GM19328 (cell line): Measurements from ENCODE around the gene KCNN3.
A peak's percentile ranks its signal among the peaks of the same experiment; 100 is the strongest.

Experiments used
- ATAC-seq: cut with Tn5 transposase; IDR thresholded peaks from one replicate; pipeline ENCODE4 v1.9.1; 2021; ENCODE audit warnings: mild to moderate bottlenecking, moderate library complexity; ENCODE audit not compliant: unreplicated experiment

KCNN3 gene

DNA sequence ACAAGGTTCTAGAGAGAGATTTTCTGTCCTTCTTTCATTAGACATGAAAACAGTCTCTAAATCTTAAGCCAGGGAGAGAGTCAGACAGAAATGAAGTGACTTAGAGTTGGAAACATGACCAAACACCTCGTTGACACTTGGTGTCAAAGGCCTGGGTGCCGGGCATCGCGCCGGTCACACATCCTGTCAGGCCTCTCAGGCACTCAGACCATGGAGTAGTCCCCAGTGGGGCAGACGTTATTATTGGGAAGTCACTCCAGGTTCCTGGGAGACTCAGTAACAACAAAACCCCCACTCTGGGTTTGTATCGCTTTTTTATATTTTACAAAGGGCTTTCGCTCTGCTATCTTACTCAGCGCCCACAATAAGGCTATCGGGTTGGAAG lies 25.8 kb downstream of the KCNN3 start:
- no peak for ATAC-seq

DNA sequence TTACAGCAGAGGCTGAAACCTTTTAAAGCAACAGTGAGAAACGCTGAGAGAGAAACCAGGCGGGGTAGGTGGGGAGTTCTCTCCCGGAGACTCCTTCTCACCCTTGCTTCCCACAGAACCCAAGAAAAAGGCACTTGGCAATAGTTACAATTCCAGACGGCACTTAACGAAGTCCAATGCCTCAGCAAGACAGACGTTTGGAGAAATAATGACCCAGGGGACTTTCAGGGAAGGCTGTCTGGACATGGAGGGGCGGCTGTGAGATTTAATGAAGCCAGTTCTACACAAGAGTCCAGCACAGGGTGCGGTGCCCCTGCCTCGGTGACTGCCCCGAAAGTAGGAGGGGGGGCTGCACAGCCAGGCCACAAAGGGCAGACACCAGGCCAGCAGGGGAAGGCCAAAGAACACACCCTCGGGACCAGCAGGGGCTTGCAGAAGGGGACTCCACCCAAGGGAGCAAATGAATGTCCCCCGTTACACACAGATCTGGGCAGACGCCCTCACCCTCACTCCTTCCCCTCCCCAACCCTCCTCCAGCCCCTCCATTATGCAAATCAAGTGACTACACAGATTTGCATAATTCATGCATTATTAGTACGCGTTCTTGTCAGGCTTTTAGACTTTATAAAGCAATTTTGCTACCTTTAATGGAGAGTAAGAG lies 26.3 kb downstream of the KCNN3 start:
- ATAC-seq = no peak

DNA sequence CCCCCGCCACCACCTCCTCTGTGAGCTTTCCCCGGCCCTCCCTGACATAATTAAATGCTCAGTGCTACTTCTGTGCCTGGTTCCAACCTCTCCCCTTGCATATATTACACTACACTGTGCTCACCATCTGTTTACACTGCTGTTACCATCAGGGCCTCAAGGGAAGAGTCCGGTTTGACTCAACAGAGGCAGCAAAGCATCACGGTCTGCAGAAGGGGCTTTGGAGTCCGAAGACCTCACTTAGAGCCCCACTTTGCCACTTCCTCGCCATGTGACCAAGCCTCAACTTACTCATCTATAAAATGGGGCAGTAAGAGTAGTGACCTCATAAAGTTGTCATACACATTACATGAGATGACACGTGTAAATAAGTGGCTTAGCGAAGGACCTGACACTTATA lies 27.4 kb downstream of the KCNN3 start:
- ATAC-seq = no peak

DNA sequence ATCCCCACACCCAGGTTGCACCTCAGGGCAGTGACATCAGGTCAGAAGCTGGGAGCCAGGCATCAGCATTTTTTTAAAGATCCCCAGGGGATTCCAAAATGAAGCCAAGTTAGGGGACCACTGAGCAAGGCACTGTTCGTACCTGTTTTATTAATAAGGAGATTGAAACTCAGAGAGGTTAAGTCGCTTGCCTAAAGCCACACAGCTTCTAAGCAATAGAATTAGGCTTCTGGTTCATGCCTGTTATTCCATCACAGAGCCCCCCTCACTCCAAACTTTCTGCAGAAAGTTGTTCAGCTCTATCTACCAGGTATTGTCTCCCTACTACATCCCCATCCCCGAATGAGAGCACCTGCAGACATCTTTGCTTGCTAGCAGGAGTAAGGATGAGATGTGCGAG lies 28.7 kb downstream of the KCNN3 start:
- ATAC-seq = no peak

DNA sequence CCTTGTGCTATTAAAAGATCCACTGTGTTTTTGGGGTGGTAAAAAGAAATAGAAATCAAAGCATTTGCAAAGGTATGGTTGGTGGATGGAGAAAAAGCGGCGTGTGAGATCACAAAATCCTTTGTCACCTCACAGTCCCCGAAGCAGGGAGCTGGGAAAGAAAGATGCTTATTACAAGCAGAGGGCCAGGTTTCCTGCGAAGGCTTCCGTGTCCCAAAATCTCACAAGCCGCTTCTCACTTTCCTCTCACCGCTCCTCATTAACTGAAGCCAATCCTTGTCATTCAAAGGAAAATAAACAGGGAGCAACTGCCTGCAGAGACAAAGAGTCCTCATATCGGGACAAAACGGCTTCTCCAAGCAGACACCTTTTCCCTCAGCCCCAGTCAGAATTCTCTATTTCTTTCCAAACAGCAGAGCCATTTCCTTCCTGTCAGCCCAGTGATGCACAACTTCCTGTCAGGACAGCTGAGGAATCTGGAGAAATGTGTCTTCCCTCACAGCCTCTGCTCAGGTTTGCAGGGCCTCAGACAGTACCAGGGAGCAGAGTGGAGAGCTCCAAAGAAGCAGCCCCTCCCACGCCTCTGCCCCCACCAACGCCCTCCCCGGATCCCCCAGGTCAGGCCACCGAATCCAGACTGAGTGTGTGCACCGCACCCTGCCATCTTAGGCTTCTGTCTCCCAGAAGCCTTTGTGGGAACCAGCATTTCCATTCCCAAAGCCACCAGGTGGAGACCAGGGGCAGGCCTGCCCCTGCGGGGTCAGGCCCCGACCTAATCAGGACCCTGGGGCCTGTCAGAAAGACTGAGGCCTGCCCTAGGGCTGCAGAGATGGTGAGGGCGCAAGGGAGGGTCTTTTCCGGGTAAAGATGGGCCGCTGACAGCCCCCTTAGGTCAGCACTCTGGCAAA lies 29.6 kb downstream of the KCNN3 start:
- ATAC-seq = no peak

DNA sequence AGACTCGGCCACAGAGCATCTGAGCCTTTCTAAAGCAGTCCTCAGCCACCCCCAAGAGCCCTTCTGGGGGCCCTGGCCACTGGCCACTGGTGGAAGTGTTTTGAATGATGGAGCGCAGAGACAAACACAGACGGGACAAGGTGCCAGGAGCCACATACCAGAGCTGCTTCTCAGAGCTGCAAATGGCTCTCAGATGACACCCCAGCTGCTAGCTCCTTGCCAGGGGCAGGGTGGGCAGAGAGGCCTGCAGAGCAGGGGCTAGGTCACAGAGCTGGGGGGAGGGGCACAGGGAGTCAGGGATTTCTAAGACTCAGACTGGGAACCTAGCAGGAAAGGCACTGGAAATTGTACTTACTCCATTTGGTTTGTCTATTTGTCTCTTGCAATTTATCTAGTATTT lies 30.4 kb downstream of the KCNN3 start:
- ATAC-seq = no peak

DNA sequence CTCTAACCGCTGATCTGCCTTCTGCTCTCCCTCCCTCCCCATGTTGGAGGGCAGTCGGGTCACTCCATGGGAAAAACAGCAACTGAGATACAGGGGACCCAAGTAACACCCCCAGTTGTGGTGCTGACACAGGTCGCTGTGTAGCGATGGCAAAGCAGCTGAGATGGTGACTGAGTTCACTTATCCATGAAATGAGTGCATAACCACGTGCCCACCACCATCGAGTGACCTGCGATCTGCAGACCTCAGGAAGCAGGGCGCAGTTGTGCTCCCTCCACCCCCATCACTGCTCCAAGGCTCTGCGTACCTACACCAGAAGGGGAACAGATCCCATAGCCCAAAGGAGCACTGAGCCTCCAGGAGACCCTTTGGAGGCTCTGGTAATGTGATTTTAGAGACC lies 31.1 kb downstream of the KCNN3 start:
- ATAC-seq = no peak

DNA sequence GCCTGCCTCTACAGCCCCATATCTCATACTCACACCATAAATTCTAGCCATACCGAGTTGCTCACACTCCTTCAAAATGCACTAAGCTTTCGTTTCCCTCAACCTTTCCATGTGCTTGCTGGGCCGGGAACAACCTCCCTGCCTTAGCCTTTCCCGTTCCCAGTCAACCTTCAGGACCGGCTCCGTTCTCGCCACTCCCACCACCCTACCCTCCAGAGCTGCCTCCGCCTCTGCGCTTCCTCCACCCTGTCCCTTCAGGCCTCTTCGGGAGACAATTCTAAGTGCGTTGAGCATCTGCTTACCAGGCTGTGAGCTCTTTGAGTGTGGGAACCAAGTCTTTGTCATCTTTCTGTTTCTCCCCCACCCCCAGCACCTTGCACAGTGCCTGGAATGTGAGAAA lies 31.6 kb downstream of the KCNN3 start:
- ATAC-seq = no peak

DNA sequence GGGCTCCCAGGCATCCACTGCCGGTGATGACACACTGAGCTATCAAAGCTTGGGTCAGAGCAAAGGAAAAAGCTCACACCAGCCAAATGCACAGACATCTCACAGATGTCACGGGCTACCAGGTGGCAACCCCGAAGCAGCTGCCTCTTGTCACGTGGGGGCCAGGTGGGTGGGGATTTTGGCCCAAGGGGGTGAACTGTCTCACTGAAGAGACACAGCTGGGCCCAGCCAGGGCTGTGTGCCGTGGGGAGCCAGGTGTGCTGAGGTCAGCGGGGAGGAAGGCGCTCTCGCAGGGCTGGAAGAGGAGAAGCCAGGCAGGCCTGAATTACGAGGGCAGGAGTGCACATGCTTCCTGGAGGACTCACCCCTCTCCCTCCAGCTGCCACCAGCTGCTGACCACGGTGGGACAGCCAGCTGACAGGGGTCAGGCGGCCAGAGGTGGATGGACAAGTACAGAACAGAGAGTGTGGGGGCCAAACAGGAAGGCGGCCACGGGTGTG lies 32.4 kb downstream of the KCNN3 start:
- ATAC-seq = peak; percentile 73

DNA sequence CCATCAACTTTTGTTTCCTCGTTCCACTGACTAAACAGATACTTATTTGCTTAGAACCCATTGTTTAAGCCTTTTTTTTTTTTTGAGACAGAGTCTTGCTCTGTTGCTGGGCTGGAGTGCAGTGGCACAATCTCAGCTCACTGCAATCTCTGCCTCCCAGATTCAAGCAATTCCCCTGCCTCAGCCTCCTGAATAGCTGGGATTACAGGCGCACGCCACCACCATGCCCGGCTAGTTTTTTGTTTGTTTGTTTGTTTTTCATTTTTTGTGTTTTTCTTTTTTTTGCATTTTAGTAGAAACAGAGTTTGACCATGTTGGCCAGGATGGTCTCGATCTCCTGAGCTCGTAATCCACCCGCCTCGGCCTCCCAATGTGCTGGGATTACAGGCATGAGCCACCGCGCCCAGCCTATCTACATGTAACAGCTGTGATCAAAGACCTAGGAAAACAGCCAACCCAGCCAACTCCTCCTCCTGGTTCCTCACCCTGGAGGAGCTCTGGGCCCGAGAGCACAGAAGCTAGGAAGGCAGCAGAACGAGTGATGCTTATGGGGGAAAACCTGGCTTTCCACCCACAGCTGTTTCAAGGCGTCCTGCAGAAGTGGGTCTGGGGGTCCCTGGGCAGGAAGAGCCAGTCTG lies 32.9 kb downstream of the KCNN3 start:
- no peak for ATAC-seq

DNA sequence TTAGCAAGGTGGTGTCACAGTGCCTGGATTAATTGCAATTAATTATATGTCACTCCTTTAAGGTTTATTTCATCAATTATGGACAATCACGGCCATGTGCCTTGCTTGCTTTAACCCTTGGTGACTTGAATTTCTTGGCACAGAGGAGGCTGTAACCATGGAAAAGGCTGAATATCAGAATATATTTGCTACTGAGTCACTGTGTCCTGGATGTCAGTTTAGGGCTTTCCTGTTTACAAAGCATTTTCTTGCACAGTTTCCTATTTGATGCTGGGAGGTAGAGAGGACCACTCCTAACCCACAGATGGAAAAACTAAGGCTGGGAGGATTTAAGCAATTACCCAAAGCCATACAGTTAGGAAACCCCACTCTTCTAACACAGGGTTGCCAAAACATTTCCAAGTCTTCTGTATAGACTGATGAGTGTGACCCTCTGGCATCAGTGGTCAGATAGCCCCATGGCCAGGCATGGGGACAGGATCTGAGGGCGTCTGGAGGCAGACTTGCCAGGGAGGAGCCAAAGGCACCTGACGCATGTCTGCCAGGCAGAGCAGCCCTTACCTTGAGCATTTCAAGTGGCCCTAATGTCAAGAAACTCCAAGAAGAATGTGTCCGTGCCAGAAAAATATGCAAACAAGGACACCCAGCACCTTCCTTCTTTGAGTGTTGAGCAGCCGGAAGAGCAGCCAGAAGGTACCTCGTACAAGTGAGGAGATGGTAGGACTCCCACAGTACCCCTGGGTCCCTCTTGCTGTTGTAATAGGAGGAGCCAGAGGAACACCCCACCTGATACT lies 34.4 kb downstream of the KCNN3 start:
- no peak for ATAC-seq

DNA sequence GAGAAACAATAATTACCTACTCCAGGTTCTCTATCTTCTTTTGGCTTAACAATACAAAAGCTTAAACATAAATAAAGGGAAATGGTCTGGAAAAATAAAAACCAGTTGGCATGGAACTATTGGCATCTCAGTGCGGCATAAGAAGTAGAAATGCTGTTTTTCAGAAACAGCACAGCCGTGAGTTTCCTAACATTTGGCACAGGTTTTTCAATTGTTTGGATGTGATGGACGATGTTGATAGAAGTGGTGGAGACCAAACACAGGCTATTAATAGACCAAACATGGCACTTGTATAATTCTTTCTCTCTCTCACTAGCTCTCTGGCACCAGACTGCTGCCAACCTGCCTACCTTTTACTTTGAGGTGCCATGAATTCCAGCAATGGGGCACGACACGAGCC lies 36.2 kb downstream of the KCNN3 start:
- ATAC-seq = no peak

DNA sequence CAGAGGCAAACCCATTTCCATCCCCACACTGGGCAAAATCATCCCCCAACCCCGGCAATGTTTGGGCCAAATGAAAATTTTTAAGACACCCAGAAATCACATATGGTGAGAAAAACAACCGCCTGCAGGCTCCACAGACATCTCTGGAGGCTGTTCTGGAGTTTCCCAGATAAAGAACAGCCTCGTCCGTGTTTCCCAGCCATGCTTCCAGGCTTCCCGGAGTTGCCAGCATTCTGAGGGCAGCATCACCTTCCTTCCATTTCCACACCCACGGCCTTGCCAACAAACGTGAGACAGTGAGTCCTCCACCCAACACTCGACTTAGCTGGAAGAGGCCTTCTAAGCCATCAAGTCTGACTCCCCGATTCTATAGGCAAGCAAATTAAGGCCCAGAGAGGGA lies 36.9 kb downstream of the KCNN3 start:
- no peak for ATAC-seq

DNA sequence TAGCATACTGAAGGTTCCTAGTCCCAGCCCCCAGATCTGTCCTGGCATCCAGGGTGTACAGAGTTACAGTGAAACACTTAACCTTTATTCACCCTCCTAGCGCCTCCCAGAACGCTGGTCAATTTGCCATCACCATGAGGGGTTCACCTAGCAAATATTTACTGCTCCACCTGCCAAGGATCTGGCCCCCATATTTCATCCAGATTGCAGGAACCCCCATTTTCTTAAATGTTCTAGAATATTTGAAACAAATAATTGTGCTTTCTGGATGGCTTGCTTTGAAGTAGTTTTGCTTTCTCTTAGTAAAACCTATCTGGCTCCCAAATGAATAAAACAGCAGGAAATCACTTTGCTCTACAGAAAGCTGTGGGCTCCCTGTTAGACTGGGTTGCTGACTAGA lies 37.7 kb downstream of the KCNN3 start:
- no peak for ATAC-seq

DNA sequence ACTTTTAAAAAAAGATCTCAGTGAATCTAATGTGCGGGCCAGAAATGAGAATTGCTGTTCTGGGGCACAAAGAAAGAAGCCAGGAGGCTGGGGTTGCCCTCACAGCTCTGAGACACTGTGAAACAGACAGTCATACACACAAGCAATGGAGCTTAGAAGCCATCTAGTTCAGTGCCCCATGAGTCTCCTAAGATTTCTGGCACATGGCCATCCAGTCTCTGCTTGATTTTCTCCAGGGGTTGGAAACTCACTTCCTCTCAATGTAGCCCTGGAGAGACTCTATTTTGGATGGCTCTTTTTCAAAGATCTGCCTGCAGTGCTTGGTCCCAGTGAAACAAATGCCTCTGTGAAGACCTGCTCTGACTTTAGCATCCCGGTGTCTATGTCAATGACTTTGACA lies 38.6 kb downstream of the KCNN3 start:
- no peak for ATAC-seq

DNA sequence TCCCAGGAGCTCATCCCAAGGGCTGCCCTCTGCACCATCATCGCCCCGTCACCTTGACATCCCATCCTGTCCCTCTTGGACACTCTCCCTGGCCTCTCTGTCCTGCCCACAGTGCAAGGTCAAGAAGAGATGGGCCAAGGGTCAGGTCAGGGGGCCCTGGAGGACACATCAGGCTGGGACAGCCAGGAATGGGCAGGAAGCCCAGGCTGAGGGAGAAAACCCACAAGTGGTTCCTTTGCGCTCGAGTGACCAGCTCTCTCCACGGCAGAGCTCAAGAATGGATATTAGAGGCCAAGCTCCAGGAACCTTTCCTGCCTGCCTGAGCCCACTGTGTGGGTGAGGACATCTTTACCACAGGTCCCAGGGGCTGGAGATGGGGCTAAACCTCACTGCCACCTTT lies 41.0 kb downstream of the KCNN3 start:
- no peak for ATAC-seq

DNA sequence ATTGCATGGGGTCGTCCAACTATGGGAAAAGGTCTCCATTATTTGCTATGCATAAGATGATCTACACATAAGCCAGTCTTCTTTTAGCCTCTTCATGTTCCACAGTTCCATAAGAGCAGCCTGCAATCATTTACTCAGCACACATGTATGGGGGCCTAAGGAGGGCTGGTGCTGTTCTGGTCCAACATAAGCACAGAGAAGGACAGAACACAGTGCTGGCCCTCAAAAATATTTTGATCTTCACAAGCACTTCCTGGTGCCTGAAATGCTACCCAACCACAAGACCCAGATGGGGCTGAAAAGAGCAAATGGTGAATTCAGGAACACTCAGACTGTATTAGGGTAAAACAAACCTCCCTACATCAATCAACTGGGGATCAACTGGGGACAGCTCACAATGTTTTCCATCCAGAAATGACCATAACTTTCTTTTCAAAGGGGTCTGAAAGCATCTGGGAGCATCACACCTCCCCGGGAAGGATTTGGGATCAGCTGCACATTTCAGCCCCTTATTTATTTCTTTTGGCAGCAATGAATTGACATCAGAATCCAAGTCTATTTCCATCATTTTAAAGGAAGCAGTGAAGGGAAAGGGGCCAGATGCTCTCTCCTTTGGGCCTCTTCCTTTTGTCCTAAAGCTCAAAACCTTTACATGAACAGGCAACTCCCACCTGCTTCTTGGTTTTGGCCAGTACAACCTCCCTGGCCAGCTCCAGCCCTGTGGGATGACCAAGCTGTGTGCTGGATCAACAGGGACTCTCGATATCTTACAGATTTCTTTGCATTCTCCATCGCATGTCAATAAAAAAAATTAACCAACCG lies 45.7 kb downstream of the KCNN3 start:
- ATAC-seq = no peak

DNA sequence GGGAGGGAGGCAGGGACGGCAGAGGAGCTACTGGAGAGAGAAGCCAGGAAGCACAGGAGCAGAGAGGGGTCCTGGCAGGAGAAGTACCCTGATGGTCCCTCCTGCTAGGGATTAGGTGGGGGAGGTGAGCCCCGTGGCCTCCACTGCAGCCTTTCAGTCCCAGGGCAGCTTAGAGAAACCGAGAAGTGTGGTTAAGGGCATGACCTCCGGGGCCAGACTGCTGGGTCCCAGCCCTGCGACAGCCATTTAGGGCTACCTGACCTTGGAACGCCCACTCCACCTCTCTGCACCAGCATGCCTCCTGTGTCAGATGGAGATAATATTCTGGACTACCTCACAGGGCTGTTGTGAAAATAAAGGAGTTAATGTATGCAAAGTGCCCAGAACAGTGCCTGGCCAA lies 47.4 kb downstream of the KCNN3 start:
- no peak for ATAC-seq

DNA sequence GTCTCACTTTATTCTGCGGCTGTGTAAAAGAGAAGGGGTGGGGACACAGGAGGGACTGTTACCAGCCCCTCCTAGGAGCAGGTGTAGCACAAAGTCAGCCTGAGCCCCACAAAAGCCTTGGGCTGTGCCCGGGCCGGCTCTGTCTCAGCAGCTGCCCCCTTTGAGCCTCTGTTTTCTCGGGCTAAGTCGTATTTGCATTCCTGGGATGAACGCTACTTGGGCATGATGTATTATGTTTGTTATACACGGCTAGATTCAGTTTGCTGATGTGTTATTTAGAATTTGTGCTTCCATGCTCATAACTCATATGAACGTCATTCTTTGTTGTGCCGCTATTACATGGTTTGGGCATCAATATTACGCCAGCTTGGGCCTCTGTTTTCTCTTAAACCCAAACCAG lies 47.8 kb downstream of the KCNN3 start:
- no peak for ATAC-seq

DNA sequence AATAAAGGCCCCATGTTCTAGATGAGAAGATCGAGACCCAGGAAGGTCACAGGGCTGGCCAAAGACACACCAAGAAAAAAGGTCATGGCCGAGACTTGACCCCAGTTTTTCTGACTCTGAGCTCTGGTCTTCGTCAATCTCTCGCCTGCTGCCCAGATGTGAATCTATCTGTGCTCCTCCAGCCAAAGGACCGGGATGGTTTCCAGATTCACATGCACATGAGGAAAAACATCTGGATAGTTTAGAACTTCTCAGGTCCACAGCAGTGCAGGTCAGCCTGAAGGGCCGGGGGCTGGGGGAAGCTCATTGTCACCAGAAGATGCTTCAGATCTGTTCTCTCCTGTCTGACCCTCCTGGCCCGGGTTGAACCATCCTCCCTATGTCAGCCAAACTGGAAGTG lies 49.0 kb downstream of the KCNN3 start:
- ATAC-seq = no peak
